Mesenchymal stem cell (in vitro differentiated cells and primary cell): ENCODE measurements around the gene RXRB.

Source experiments
- DNase-seq: peaks from one replicate; pipeline ENCODE4 v3.0.0-alpha.2; 2013
- H2AFZ ChIP-seq: one replicate; pipeline ENCODE4 v1.6.1; 2013; ENCODE audit warnings: low read depth, mild to moderate bottlenecking, control low read depth, inconsistent platforms, low read length, moderate library complexity
- H2AK5ac ChIP-seq: 2 replicates; pipeline ENCODE4 v1.6.1; 2013; ENCODE audit warnings: low read length, moderate library complexity, mild to moderate bottlenecking, inconsistent platforms; ENCODE audit not compliant: severe bottlenecking
- H2BK120ac ChIP-seq: one replicate; pipeline ENCODE4 v1.6.1; 2013; ENCODE audit warnings: low read depth, mild to moderate bottlenecking, inconsistent platforms, low read length, moderate library complexity
- H2BK12ac ChIP-seq, 2 experiments: one replicate each; pipeline ENCODE4 v1.6.1; 2013; ENCODE audit warnings: inconsistent platforms in 2 of 2, low read length in 2 of 2, mild to moderate bottlenecking in 2 of 2, moderate library complexity in 2 of 2, control low read depth in 1 of 2
- H2BK15ac ChIP-seq: one replicate; pipeline ENCODE4 v1.6.1; 2013; ENCODE audit warnings: mild to moderate bottlenecking, low read depth, inconsistent platforms; ENCODE audit not compliant: poor library complexity, severe bottlenecking
- H2BK5ac ChIP-seq: 2 replicates; pipeline ENCODE4 v1.6.1; 2013; ENCODE audit warnings: low read depth, mild to moderate bottlenecking, low read length, control low read depth, inconsistent platforms; ENCODE audit not compliant: poor library complexity, severe bottlenecking
- H3K14ac ChIP-seq, 2 experiments: one replicate each; pipeline ENCODE4 v1.6.1; 2013; ENCODE audit warnings: inconsistent platforms in 2 of 2, low read length in 2 of 2, control low read depth in 1 of 2, mild to moderate bottlenecking in 1 of 2, moderate library complexity in 1 of 2
- H3K18ac ChIP-seq, 2 experiments: one replicate each; pipeline ENCODE4 v1.6.1; 2013; ENCODE audit warnings: inconsistent platforms in 2 of 2, low read length in 2 of 2, control low read depth in 1 of 2, low read depth in 1 of 2, mild to moderate bottlenecking in 1 of 2
- H3K23ac ChIP-seq, 2 experiments: one replicate each; pipeline ENCODE4 v1.6.1; 2013; ENCODE audit warnings: inconsistent platforms in 2 of 2, low read length in 2 of 2, mild to moderate bottlenecking in 2 of 2, moderate library complexity in 2 of 2, control low read depth in 1 of 2
- H3K27ac ChIP-seq: 2 replicates; pipeline ENCODE4 v1.5.1; 2013; ENCODE audit warnings: mild to moderate bottlenecking, moderate library complexity, low read length, control low read depth, inconsistent platforms; ENCODE audit not compliant: poor library complexity, severe bottlenecking
- H3K27me3 ChIP-seq, 2 experiments: 2 replicates each; pipeline versions ENCODE4 v1.6.1 to v1.7.0; 2013; ENCODE audit warnings: low read length in 2 of 2, mild to moderate bottlenecking in 2 of 2, moderate library complexity in 2 of 2, control low read depth in 1 of 2, inconsistent platforms in 1 of 2; ENCODE audit not compliant: control insufficient read depth in 1 of 2, insufficient read depth in 1 of 2
- H3K36me3 ChIP-seq, 2 experiments: 2 replicates each; pipeline versions ENCODE4 v1.6.1 to v1.7.0; 2013; ENCODE audit warnings: low read length in 2 of 2, control low read depth in 1 of 2, inconsistent platforms in 1 of 2, low read depth in 1 of 2, mild to moderate bottlenecking in 1 of 2; ENCODE audit not compliant: insufficient read depth in 2 of 2, control insufficient read depth in 1 of 2
- H3K4ac ChIP-seq, 2 experiments: one replicate each; pipeline ENCODE4 v1.6.1; 2013; ENCODE audit warnings: inconsistent platforms in 2 of 2, low read length in 2 of 2, mild to moderate bottlenecking in 2 of 2, moderate library complexity in 2 of 2, control low read depth in 1 of 2, low read depth in 1 of 2
- H3K4me1 ChIP-seq: 2 replicates; pipeline ENCODE4 v1.6.1; 2013; ENCODE audit warnings: low read depth, low read length, control low read depth; ENCODE audit not compliant: control insufficient read depth, insufficient read depth
- H3K4me2 ChIP-seq: 2 replicates; pipeline ENCODE4 v1.6.1; 2013; ENCODE audit warnings: low read length, mild to moderate bottlenecking, inconsistent platforms; ENCODE audit not compliant: poor library complexity, severe bottlenecking
- H3K4me3 ChIP-seq, 2 experiments: 2 replicates each; pipeline versions ENCODE4 v1.5.1 to v1.7.0; 2013; ENCODE audit warnings: low read length in 2 of 2, mild to moderate bottlenecking in 2 of 2, control low read depth in 1 of 2, low read depth in 1 of 2; ENCODE audit not compliant: insufficient read depth in 1 of 2
- H3K79me1 ChIP-seq: replicated peaks from 2 replicates; pipeline ENCODE4 v1.6.1; 2013; ENCODE audit warnings: mild to moderate bottlenecking, control low read depth, low read length, inconsistent platforms; ENCODE audit not compliant: poor library complexity, severe bottlenecking
- H3K9ac ChIP-seq: 2 replicates; pipeline ENCODE4 v1.7.0; 2013; ENCODE audit warnings: mild to moderate bottlenecking, low read length, moderate library complexity
- H3K9me3 ChIP-seq: 2 replicates; pipeline ENCODE4 v1.7.0; 2013; ENCODE audit warnings: mild to moderate bottlenecking, low read length; ENCODE audit not compliant: control insufficient read depth
- H4K8ac ChIP-seq: one replicate; pipeline ENCODE4 v1.6.1; 2013; ENCODE audit warnings: inconsistent platforms, mild to moderate bottlenecking, low read length, moderate library complexity
- H4K91ac ChIP-seq: one replicate; pipeline ENCODE4 v1.6.1; 2013; ENCODE audit warnings: mild to moderate bottlenecking, low read length, inconsistent platforms
- WGBS: methylation state at CpG from one replicate; pipeline ENCODE4 v1.1.7; 2013; ENCODE audit warnings: mixed read lengths; 5-methylcytosine and 5-hydroxymethylcytosine counted together

The RXRB gene

DNA sequence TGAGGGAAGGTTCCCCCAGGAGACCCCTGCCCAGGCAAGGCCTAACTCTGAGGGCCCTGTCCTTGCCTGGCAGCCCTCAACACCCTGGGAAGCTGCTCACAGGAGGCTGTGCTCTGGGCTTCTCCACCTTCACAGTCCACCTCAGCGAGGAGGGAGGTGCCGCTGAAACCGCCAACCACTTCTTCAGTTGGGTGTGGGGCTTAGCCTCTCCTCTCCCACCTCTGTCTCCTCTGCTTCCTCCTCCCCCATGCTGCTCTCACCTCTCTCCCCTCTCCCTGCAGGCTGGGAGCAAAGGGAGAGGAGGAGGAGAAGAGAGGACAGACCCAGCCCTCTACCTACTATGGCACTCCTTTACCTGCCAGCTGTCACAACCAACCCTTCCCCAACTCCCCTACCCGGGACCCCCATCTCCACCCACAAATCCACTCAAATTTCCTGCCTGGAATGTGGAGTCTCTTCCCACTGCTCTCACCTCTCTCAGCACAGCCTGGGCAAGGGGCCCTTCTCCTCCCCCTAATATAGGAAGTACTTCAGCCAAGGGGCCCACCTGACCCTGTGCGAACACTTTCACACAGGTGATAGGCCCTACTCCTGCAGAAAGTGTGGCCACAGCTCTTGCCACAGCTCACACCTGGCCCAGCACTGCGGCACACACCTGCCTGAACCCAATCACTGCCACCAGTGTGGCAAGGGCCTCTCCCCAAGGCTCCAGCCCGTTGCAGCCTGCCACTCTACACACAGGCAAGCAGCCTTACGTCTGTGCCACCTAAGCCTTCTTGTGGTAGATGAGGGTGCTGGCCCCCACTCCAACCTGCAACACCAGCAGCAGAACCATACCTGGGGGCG, 15.0 kb upstream of the RXRB start:
- H2BK12ac ChIP-seq: no peak overlapping the region
- no peak overlapping the region for H3K23ac ChIP-seq
- no peak overlapping the region for H2AFZ ChIP-seq
- no peak overlapping the region for H3K9ac ChIP-seq
- no peak overlapping the region for H4K8ac ChIP-seq
- no peak overlapping the region for H3K27ac ChIP-seq
- 71% methylated on average over 6 of the region's 9 CpGs for WGBS
- H2BK120ac ChIP-seq: no peak overlapping the region
- no peak overlapping the region for H2AK5ac ChIP-seq
- H3K36me3 ChIP-seq: peaks cover 16 to 19% of the 10 kb centered on the region in 2 experiments
- H3K79me1 ChIP-seq: peaks cover 3% of the 10 kb centered on the region
- H2BK15ac ChIP-seq: no peak overlapping the region
- no peak overlapping the region for H2BK5ac ChIP-seq
- no peak overlapping the region for H3K18ac ChIP-seq
- peak overlapping the region; percentile 64 for H4K91ac ChIP-seq
- no peak for DNase-seq
- no peak overlapping the region for H3K4me3 ChIP-seq
- peaks cover 11% of the 10 kb centered on the region for H3K4me1 ChIP-seq
- no peak overlapping the region for H3K4me2 ChIP-seq
- no peak overlapping the region for H3K14ac ChIP-seq
- peaks cover 16 to 28% of the 10 kb centered on the region in 2 experiments for H3K27me3 ChIP-seq
- no peak overlapping the region for H3K4ac ChIP-seq
- H3K9me3 ChIP-seq: no peaks in the 10 kb centered on the region

DNA sequence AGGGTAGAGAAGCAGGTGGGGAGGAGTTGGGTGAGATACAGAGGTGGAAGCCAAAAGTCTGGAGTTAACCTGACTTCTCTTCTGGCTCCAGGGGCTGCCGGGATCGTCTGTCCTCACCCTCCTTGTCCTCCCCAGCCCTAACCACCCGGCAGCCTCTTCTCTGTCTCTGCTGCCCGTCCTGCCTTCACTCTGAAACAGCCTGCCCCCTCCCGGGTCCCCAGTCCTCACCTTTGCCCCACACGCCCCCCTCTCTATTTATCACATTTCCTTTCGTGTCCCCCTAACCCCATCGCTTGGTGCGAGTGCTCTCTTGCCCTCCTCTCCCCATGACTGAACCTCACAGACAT, 13.5 kb upstream of the RXRB start:
- peak overlapping the region in 1 of 2 experiments; percentile 7 for H3K4ac ChIP-seq
- H2BK12ac ChIP-seq: no peak overlapping the region
- H3K4me1 ChIP-seq: peaks cover 11% of the 10 kb centered on the region
- no peak overlapping the region for H3K14ac ChIP-seq
- H4K8ac ChIP-seq: peak overlapping the region; percentile 92
- peaks cover 7 to 28% of the 10 kb centered on the region in 2 experiments for H3K27me3 ChIP-seq
- H3K4me3 ChIP-seq: peak overlapping the region in 1 of 2 experiments; percentile 95
- H3K27ac ChIP-seq: no peak overlapping the region
- WGBS: 41% methylated on average over 9 of the region's 9 CpGs
- H2BK15ac ChIP-seq: peak overlapping the region; percentile 31
- H4K91ac ChIP-seq: no peak overlapping the region
- no peak overlapping the region for H3K23ac ChIP-seq
- peaks cover 5% of the 10 kb centered on the region for H3K79me1 ChIP-seq
- H2AK5ac ChIP-seq: no peak overlapping the region
- DNase-seq: no peak
- H2BK5ac ChIP-seq: no peak overlapping the region
- H3K9ac ChIP-seq: peak overlapping the region; percentile 89
- H3K36me3 ChIP-seq: peaks cover 27 to 29% of the 10 kb centered on the region in 2 experiments
- H2AFZ ChIP-seq: no peak overlapping the region
- peak overlapping the region in 1 of 2 experiments; percentile 14 for H3K18ac ChIP-seq
- H2BK120ac ChIP-seq: no peak overlapping the region
- no peaks in the 10 kb centered on the region for H3K9me3 ChIP-seq
- H3K4me2 ChIP-seq: peak overlapping the region; percentile 85

DNA sequence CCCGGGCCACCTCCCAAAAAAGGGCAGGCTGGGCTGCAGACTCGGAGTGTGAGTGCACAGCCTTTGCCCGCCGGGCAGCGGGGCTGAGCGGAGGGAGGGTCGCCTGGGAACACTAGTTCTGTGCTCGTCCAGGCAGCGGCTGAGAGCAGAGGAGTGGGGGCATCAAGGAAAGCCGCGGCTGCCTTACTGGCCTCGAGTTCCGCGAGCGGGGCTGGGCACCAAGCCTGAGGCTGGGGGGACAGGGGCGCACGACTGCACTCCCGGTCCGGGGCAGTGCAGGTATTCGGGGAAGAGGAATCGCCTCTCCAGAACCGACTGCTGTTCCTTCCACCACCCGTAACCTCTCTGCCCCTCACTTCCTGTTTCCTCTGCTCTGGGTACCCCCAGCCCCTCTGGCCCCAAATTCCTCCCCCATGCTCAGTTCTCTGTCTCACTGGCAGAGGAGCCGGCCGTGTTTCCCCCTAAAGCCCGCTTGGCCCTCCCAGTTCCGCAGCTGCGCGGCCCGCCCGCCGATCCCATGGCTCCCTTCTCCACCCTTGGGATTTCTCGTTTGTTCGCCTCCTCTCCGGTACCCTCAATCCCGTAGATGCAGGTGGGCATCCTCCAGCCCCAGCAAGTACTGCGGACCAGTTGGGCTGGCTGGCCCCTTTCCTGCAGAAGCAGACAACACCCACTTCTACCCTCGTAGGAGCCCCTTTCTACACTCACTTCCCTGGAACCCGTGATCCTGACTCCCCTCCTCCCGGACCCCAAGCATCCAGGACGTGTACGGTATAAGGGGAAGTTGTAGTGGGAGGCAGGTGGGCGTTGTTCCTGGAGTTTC, 12.9 kb upstream of the RXRB start:
- H2BK15ac ChIP-seq: no peak overlapping the region
- peaks cover 11% of the 10 kb centered on the region for H3K4me1 ChIP-seq
- H2AFZ ChIP-seq: no peak overlapping the region
- peak overlapping the region; percentile 92 for H4K8ac ChIP-seq
- peak overlapping the region; percentile 64 to 94 for H3K4ac ChIP-seq
- no peak overlapping the region for H2AK5ac ChIP-seq
- no peak overlapping the region for H2BK5ac ChIP-seq
- peak overlapping the region; percentile 85 for H3K4me2 ChIP-seq
- H2BK12ac ChIP-seq: peak overlapping the region in 1 of 2 experiments; percentile 33
- peaks cover 5% of the 10 kb centered on the region for H3K79me1 ChIP-seq
- H4K91ac ChIP-seq: peak overlapping the region; percentile 88
- no peaks in the 10 kb centered on the region for H3K9me3 ChIP-seq
- WGBS: 1% methylated on average over 40 of the region's 43 CpGs
- H3K36me3 ChIP-seq: peaks cover 27 to 29% of the 10 kb centered on the region in 2 experiments
- H3K27me3 ChIP-seq: peaks cover 7 to 25% of the 10 kb centered on the region in 2 experiments
- peak overlapping the region; percentile 53 to 95 for H3K4me3 ChIP-seq
- no peak overlapping the region for H2BK120ac ChIP-seq
- peak overlapping the region in 1 of 2 experiments; percentile 53 for H3K14ac ChIP-seq
- peak overlapping the region; percentile 79 to 80 for H3K18ac ChIP-seq
- H3K27ac ChIP-seq: no peak overlapping the region
- peak overlapping the region in 1 of 2 experiments; percentile 15 for H3K23ac ChIP-seq
- H3K9ac ChIP-seq: peak overlapping the region; percentile 89
- DNase-seq: peak; percentile 34

DNA sequence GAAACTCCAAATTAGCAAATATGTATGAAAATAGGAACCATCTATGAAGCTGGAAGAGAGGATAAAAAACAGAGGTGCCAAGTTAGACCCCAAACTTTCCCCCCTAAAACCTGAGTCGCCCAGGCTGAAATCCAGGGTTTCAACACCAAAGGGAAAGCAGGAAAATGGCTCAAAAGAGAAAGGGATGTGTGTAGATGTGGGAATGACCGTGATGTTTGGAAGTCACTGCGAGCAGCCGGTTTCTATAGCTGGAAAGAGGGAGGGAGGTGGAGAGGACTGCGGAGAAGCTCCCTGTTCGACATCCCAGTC, 12.3 kb upstream of the RXRB start:
- Histone ChIP-seq H3K4ac (peak overlapping the region; percentile 64 to 94), H3K9me3 (no peaks in the 10 kb centered on the region), H2BK12ac (no peak overlapping the region), H3K36me3 (peaks cover 27 to 29% of the 10 kb centered on the region in 2 experiments), H2AK5ac (no peak overlapping the region), H2BK5ac (no peak overlapping the region), H2BK120ac (no peak overlapping the region), H2BK15ac (no peak overlapping the region), H3K23ac (no peak overlapping the region), H2AFZ (no peak overlapping the region), H3K14ac (peak overlapping the region in 1 of 2 experiments; percentile 53), H3K4me1 (peaks cover 11% of the 10 kb centered on the region), H3K79me1 (peaks cover 7% of the 10 kb centered on the region), H3K4me3 (peak overlapping the region; percentile 53 to 95), H4K91ac (peak overlapping the region; percentile 88), H3K9ac (peak overlapping the region; percentile 89), H3K27ac (no peak overlapping the region), H3K18ac (peak overlapping the region; percentile 79 to 80), H3K27me3 (peaks cover 3 to 20% of the 10 kb centered on the region in 2 experiments), H4K8ac (peak overlapping the region; percentile 92), H3K4me2 (peak overlapping the region; percentile 85)
- no peak for DNase-seq
- WGBS: 2% methylated on average over 4 of the region's 6 CpGs
